HepG2 (cell line): ENCODE measurements around the gene PIK3CA. TPM values are rescaled to one million over a fixed set of nuclear protein-coding genes. Genes with fewer than 3 reads are reported as not detected.

ENCODE experiments used
- ATAC-seq: fragments of 200-7000 bp; cut with Tn5 transposase; 3 replicates; pipeline ENCODE4 v1.9.1; 2020; ENCODE audit warnings: mild to moderate bottlenecking, moderate library complexity
- BruUV-seq: library from RNA; stranded (reverse); fragments of 400-500 nt; replicated peaks from 2 replicates; lab custom pipeline; 2021; lab: Mats Ljungman, UMichigan
- CTCF ChIA-PET: fragments of 300-600 bp; formaldehyde crosslinking; extraction: SDS; loops from one replicate; lab custom pipeline; 2021; ENCODE audit warnings: low total read pairs, inconsistent platforms, low intra/inter-chr PET ratio; lab: Yijun Ruan, JAX
- POLR2A ChIA-PET: fragments of 350-600 bp; sonication (Branson Sonifier 250); formaldehyde crosslinking; loops from one replicate; lab custom pipeline; 2020; ENCODE audit warnings: antibody characterized with exemption, inconsistent platforms; lab: Yijun Ruan, JAX
- DNase-seq: peaks from one replicate; pipeline ENCODE4 v3.0.0-alpha.2; 2015; ENCODE audit warnings: low spot score
- FAIRE-seq: peaks from 3 replicates; lab custom pipeline; 2011; peaks lifted over from hg19 to GRCh38; lab: Jason Lieb, UNC
- H2AFZ ChIP-seq: one replicate; pipeline ENCODE4 v1.6.1; 2011; ENCODE audit warnings: low read length, inconsistent platforms
- H3K27ac ChIP-seq: fragments of 300-600 bp; 3 replicates; pipeline ENCODE4 v1.8.0; 2011; ENCODE audit warnings: mixed run types, mild to moderate bottlenecking, mixed read lengths, low read length, inconsistent platforms; ENCODE audit not compliant: insufficient read depth; ENCODE audit errors: extremely low read length
- H3K27me3 ChIP-seq, 2 experiments: fragments of 200-600 bp in 1 of 2; 2 replicates in 1 of 2; 3 replicates in 1 of 2; pipeline versions ENCODE4 v1.6.0 to v1.8.0; 2011; ENCODE audit warnings: low read length in 2 of 2, mild to moderate bottlenecking in 2 of 2, moderate library complexity in 2 of 2, inconsistent platforms in 1 of 2; ENCODE audit not compliant: insufficient read depth in 2 of 2, control insufficient read depth in 1 of 2
- H3K36me3 ChIP-seq, 2 experiments: fragments of 200-600 bp in 1 of 2; replicated peaks in 1 of 2; 2 replicates in 1 of 2; 3 replicates in 1 of 2; pipeline versions ENCODE4 v1.5.1 to v1.8.0; 2011; ENCODE audit warnings: low read length in 2 of 2, inconsistent platforms in 1 of 2; ENCODE audit not compliant: insufficient read depth in 2 of 2, control insufficient read depth in 1 of 2
- H3K4me1 ChIP-seq: 2 replicates; pipeline ENCODE4 v1.5.1; 2012; ENCODE audit warnings: low read length, inconsistent platforms; ENCODE audit not compliant: insufficient read depth
- H3K4me2 ChIP-seq: 2 replicates; pipeline ENCODE4 v1.6.0; 2011; ENCODE audit warnings: low read depth, low read length, inconsistent platforms
- H3K4me3 ChIP-seq, 3 experiments: fragments of 200-600 bp in 1 of 3; sonication (generic), shearing (Covaris generic) in 1 of 3; replicated peaks in 1 of 3; 2 replicates each; pipeline ENCODE4 v1.5.1; 2011 to 2016; ENCODE audit warnings: low read length in 3 of 3, inconsistent platforms in 2 of 3, low read depth in 2 of 3, mild to moderate bottlenecking in 2 of 3, control low read depth in 1 of 3, mixed read lengths in 1 of 3; ENCODE audit not compliant: insufficient read depth in 1 of 3
- H3K79me2 ChIP-seq: one replicate; pipeline ENCODE4 v1.6.1; 2011; ENCODE audit warnings: low read length, inconsistent platforms; ENCODE audit not compliant: insufficient read depth
- H3K9ac ChIP-seq: 2 replicates; pipeline ENCODE4 v1.6.0; 2011; ENCODE audit warnings: mild to moderate bottlenecking, low read depth, low read length, inconsistent platforms; ENCODE audit not compliant: insufficient read depth
- H3K9me3 ChIP-seq: 2 replicates; pipeline ENCODE4 v1.5.1; 2012; ENCODE audit warnings: mild to moderate bottlenecking, low read length
- H4K20me1 ChIP-seq: 2 replicates; pipeline ENCODE4 v1.6.0; 2011; ENCODE audit warnings: inconsistent platforms, mild to moderate bottlenecking, low read length, moderate library complexity; ENCODE audit not compliant: insufficient read depth
- CBX1 ChIP-seq: IDR thresholded peaks from one replicate; pipeline ENCODE4 v1.6.1; 2016; ENCODE audit warnings: antibody characterized with exemption, low read depth
- FLYWCH1 ChIP-seq: sonication (generic); formaldehyde crosslinking; IDR thresholded peaks from 2 replicates; pipeline ENCODE4 v1.8.1; 2023; ENCODE audit warnings: mild to moderate bottlenecking, missing genetic modification reagents
- FOXP1 ChIP-seq, 2 experiments: fragments of 450-650 bp in 1 of 2; IDR thresholded peaks; 2 replicates each; pipeline ENCODE4 v1.6.1; 2017 to 2018; ENCODE audit warnings: antibody characterized with exemption in 1 of 2
- GLI4 ChIP-seq: sonication (generic); formaldehyde crosslinking; IDR thresholded peaks from 2 replicates; pipeline ENCODE4 v1.5.1; 2020; ENCODE audit warnings: missing genetic modification reagents, mild to moderate bottlenecking, moderate library complexity, borderline replicate concordance
- NFKBIZ ChIP-seq: IDR thresholded peaks from 2 replicates; pipeline ENCODE4 v1.6.1; 2018; ENCODE audit warnings: missing genetic modification reagents, missing compliant biosample characterization
- RBM39 ChIP-seq: fragments of 200-400 bp; formaldehyde crosslinking; IDR thresholded peaks from one replicate; pipeline ENCODE4 v1.6.1; 2018; ENCODE audit warnings: antibody characterized with exemption, mild to moderate bottlenecking, low read depth, low read length; ENCODE audit not compliant: poor library complexity, severe bottlenecking
- ZNF605 ChIP-seq: sonication (generic); formaldehyde crosslinking; IDR thresholded peaks from 2 replicates; pipeline ENCODE4 v1.8.0; 2022; ENCODE audit warnings: mild to moderate bottlenecking, missing genetic modification reagents
- ZNF609 ChIP-seq: sonication (generic); formaldehyde crosslinking; IDR thresholded peaks from 2 replicates; pipeline ENCODE4 v1.4.0; 2020; ENCODE audit warnings: mild to moderate bottlenecking, missing genetic modification reagents, borderline replicate concordance
- ZNF616 ChIP-seq: sonication (generic); formaldehyde crosslinking; IDR thresholded peaks from 2 replicates; pipeline ENCODE4 v1.5.0; 2020; ENCODE audit warnings: low read depth, mild to moderate bottlenecking, missing genetic modification reagents
- ZNF670 ChIP-seq: sonication (generic); formaldehyde crosslinking; IDR thresholded peaks from 2 replicates; pipeline ENCODE4 v1.8.0; 2022; ENCODE audit warnings: mild to moderate bottlenecking, missing genetic modification reagents, borderline replicate concordance
- ZNF841 ChIP-seq: sonication (generic); formaldehyde crosslinking; IDR thresholded peaks from 2 replicates; pipeline ENCODE4 v1.8.1; 2023; ENCODE audit warnings: missing genetic modification reagents, borderline replicate concordance
- WGBS: methylation state at CpG from one replicate; pipeline ENCODE4 v1.1.6; 2017; ENCODE audit warnings: low lambda C conversion rate; 5-methylcytosine and 5-hydroxymethylcytosine counted together
- in situ Hi-C: cut with HindIII; loops from 2 replicates; pipeline ENCODE4 v1.10.0; 2017; ENCODE audit warnings: low pct_unique_long_range_greater_than_20kb; ENCODE audit not compliant: extremely low pct_ligation_motif_present
- intact Hi-C: fragments of 100-400 bp; cut with micrococcal nuclease; formaldehyde crosslinking; loops from one replicate; pipeline ENCODE4 v1.10.0; 2022; ENCODE audit not compliant: unreplicated experiment
- polyA plus RNA-seq, 8 experiments: library from polyadenylated mRNA; depleted of rRNA in 3 of 8; stranded (reverse) in 7 of 8; unstranded in 1 of 8; fragments of >200 nt; fragmentation: Illumina TruSeq in 4 of 8; extraction: Trizol in 4 of 8; gene quantifications; 2 replicates each; pipeline versions ENCODE4 v1.2.1 to v1.2.3, GENCODE V29; 2011 to 2016; ENCODE audit warnings: low read depth in 4 of 8, missing spikeins in 1 of 8, mixed read lengths in 1 of 8; ENCODE audit not compliant: insufficient read depth in 1 of 8
- total RNA-seq, 5 experiments: library from RNA; depleted of rRNA; stranded (reverse); fragments of >200 nt; fragmentation: Illumina TruSeq; extraction: Trizol; gene quantifications; 2 replicates each; pipeline ENCODE4 v1.2.3, GENCODE V29; 2016; ENCODE audit warnings: low read depth in 1 of 5
- TF ChIP-seq, protein P1 (sequence below): sonication (generic); formaldehyde crosslinking; IDR thresholded peaks from 2 replicates; pipeline ENCODE4 v1.8.1; 2023; ENCODE audit warnings: missing genetic modification reagents, mild to moderate bottlenecking, borderline replicate concordance

Gene PIK3CA
- total and polyA plus RNA-seq, 2 of the 13 experiments (the other 11 are each of a cell fraction or from before 2014, with no cell fraction given), result 5.7 to 11.4 TPM

- no peaks in the 10 kb centered on the region for H4K20me1 ChIP-seq
- ATAC-seq (no peak), DNase-seq (no peak), FAIRE-seq (no peak)
- no peak overlapping the region for H3K27ac ChIP-seq
- H2AFZ ChIP-seq, result no peak overlapping the region
- no peaks in the 10 kb centered on the region for H3K9me3 ChIP-seq
- no peaks in the 10 kb centered on the region for H3K79me2 ChIP-seq
- WGBS, result 40% methylated on average over 4 of the region's 4 CpGs
- no peaks in the 10 kb centered on the region for H3K36me3 ChIP-seq
- ChIA-PET POLR2A (no interaction called here), CTCF (no interaction called here)
- no peaks in the 10 kb centered on the region; a peak in 1 of 5 replicates for H3K27me3 ChIP-seq
- in situ Hi-C loops (no loop called here), intact Hi-C loops (no loop called here)
- H3K4me3 ChIP-seq, result no peak overlapping the region
- BruUV-seq, result no TSS peak
- TF ChIP-seq RBM39, result no peak
- no peak for TF ChIP-seq CBX1
- TF ChIP-seq, protein P1, sequence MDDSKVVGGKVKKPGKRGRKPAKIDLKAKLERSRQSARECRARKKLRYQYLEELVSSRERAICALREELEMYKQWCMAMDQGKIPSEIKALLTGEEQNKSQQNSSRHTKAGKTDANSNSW (CRISPR knock-in tag), result no peak
- no peak for TF ChIP-seq FLYWCH1 (CRISPR knock-in tag)
- no peak for TF ChIP-seq ZNF616 (CRISPR knock-in tag)
- TF ChIP-seq FOXP1 (IDR thresholded peaks at IDR 0.05), result no peak
- no peak for TF ChIP-seq FOXP1 (CRISPR knock-in tag; IDR thresholded peaks at IDR 0.05)
- TF ChIP-seq ZNF841, result no peak
- no peak for TF ChIP-seq GLI4 (CRISPR knock-in tag)
- no peak for TF ChIP-seq ZNF609
- no peak for TF ChIP-seq ZNF605 (CRISPR knock-in tag)
- TF ChIP-seq ZNF670 (CRISPR knock-in tag), result no peak
- no peak for TF ChIP-seq NFKBIZ
- no peak overlapping the region for H3K4me2 ChIP-seq
- H3K9ac ChIP-seq, result no peak overlapping the region
- peaks cover 37% of the 10 kb centered on the region for H3K4me1 ChIP-seq
These were observed 116.3 kb downstream of the PIK3CA start for GRCh38 chr3:179264449-179264848.
